CD4-positive, alpha-beta T cell (primary cell): ENCODE measurements around the gene SMIM38. TPM values are rescaled to one million over a fixed set of nuclear protein-coding genes. Genes with fewer than 3 reads are reported as not detected.

ENCODE experiments used
- ATAC-seq: fragments of 200-7000 bp; cut with Tn5 transposase; one replicate; pipeline ENCODE4 v1.10.0; 2022; ENCODE audit warnings: mild to moderate bottlenecking; ENCODE audit not compliant: poor library complexity
- CTCF ChIA-PET: fragments of 350-600 bp; sonication (Branson Sonifier 250); formaldehyde crosslinking; loops from one replicate; lab custom pipeline; 2021; ENCODE audit warnings: antibody characterized with exemption, inconsistent platforms; lab: Charles Lee
- POLR2A ChIA-PET: fragments of 350-600 bp; sonication (Branson Sonifier 250); formaldehyde crosslinking; loops from one replicate; lab custom pipeline; 2021; ENCODE audit warnings: antibody characterized with exemption, inconsistent platforms; lab: Charles Lee
- DNase-seq, 14 experiments: peaks; one replicate each; pipeline ENCODE4 v3.0.0-alpha.2; 2013 to 2020; ENCODE audit warnings: mixed read lengths in 2 of 14
- H3K27ac ChIP-seq, 2 donors: one replicate each; pipeline versions ENCODE4 v1.5.1 to v1.7.0; 2013; ENCODE audit warnings: low read length in 2 of 2, low read depth in 1 of 2, mild to moderate bottlenecking in 1 of 2
- H3K27me3 ChIP-seq, 2 experiments: 1 replicate in 1 of 2; 2 replicates in 1 of 2; pipeline versions ENCODE4 v1.6.1 to v1.7.0; 2013; ENCODE audit warnings: low read length in 2 of 2, control low read depth in 1 of 2, mild to moderate bottlenecking in 1 of 2, moderate library complexity in 1 of 2; ENCODE audit not compliant: insufficient read depth in 2 of 2, control insufficient read depth in 1 of 2
- H3K36me3 ChIP-seq: one replicate; pipeline ENCODE4 v1.6.1; 2013; ENCODE audit warnings: low read length, control low read depth; ENCODE audit not compliant: insufficient read depth
- H3K4me1 ChIP-seq: one replicate; pipeline ENCODE4 v1.6.1; 2013; ENCODE audit warnings: low read length, control low read depth; ENCODE audit not compliant: insufficient read depth
- H3K4me3 ChIP-seq: one replicate; pipeline ENCODE4 v1.5.1; 2013; ENCODE audit warnings: mild to moderate bottlenecking, low read length, moderate library complexity
- H3K9me3 ChIP-seq, 2 experiments: 1 replicate in 1 of 2; 2 replicates in 1 of 2; pipeline versions ENCODE4 v1.6.1 to v1.7.0; 2013; ENCODE audit warnings: low read length in 2 of 2, mild to moderate bottlenecking in 2 of 2, control low read depth in 1 of 2, moderate library complexity in 1 of 2; ENCODE audit not compliant: control insufficient read depth in 1 of 2, insufficient read depth in 1 of 2
- H3K27ac Mint-ChIP-seq: one replicate; pipeline ENCODE4 v1.8.0; 2020; ENCODE audit warnings: mixed read lengths
- H3K27me3 Mint-ChIP-seq: one replicate; pipeline ENCODE4 v1.8.0; 2021; ENCODE audit warnings: mixed read lengths
- H3K36me3 Mint-ChIP-seq: one replicate; pipeline ENCODE4 v1.8.0; 2021; ENCODE audit warnings: low read depth, mixed read lengths
- H3K4me1 Mint-ChIP-seq: one replicate; pipeline ENCODE4 v1.8.0; 2021; ENCODE audit warnings: low read depth, mixed read lengths
- H3K4me3 Mint-ChIP-seq: one replicate; pipeline ENCODE4 v1.8.0; 2020; ENCODE audit warnings: mild to moderate bottlenecking, mixed read lengths
- H3K9me3 Mint-ChIP-seq: one replicate; pipeline ENCODE4 v1.8.0; 2020; ENCODE audit warnings: mixed read lengths
- intact Hi-C, 2 experiments: fragments of 100-400 bp; cut with DNase I in 1 of 2; cut with micrococcal nuclease in 1 of 2; formaldehyde crosslinking; loops; one replicate each; pipeline versions ENCODE4 v1.15.1 to v1.9.0; 2023 to 2025; cut with DNase I, micrococcal nuclease
- total RNA-seq, 174 experiments: library from RNA in 2 of 174; stranded (reverse) in 2 of 174; gene quantifications; one replicate each; pipeline ENCODE4 v1.2.3 and lab custom pipeline; 2021 to 2026
- TF ChIP-seq, protein P1 (sequence below): fragments of 200-600 bp; IDR thresholded peaks from one replicate; pipeline ENCODE4 v1.8.0; 2022; ENCODE audit warnings: antibody characterized with exemption, mild to moderate bottlenecking

The SMIM38 gene
- total RNA-seq, 2 experiments from 2014 or later: 0.08 to 0.30 TPM

GRCh38 chr11:69180726-69181125 lies 25.0 kb downstream of the SMIM38 start:
- ChIA-PET CTCF (no interaction called here), POLR2A (no interaction called here)
- TF ChIP-seq, protein P1, sequence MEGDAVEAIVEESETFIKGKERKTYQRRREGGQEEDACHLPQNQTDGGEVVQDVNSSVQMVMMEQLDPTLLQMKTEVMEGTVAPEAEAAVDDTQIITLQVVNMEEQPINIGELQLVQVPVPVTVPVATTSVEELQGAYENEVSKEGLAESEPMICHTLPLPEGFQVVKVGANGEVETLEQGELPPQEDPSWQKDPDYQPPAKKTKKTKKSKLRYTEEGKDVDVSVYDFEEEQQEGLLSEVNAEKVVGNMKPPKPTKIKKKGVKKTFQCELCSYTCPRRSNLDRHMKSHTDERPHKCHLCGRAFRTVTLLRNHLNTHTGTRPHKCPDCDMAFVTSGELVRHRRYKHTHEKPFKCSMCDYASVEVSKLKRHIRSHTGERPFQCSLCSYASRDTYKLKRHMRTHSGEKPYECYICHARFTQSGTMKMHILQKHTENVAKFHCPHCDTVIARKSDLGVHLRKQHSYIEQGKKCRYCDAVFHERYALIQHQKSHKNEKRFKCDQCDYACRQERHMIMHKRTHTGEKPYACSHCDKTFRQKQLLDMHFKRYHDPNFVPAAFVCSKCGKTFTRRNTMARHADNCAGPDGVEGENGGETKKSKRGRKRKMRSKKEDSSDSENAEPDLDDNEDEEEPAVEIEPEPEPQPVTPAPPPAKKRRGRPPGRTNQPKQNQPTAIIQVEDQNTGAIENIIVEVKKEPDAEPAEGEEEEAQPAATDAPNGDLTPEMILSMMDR: no peak
- Histone ChIP-seq H3K9me3 (peaks cover 0 to 22% of the 10 kb centered on the region in 2 experiments), H3K4me3 (no peak overlapping the region), H3K27me3 (no peaks in the 10 kb centered on the region), H3K36me3 (no peaks in the 10 kb centered on the region), H3K4me1 (no peaks in the 10 kb centered on the region), H3K27ac (no peak overlapping the region)
- DNase-seq (no peak), ATAC-seq (no peak)
- H3K9me3 Mint-ChIP-seq: peaks cover 2% of the 10 kb centered on the region
- intact Hi-C loops: no loop called here
- no peaks in the 10 kb centered on the region for H3K36me3 Mint-ChIP-seq
- H3K27me3 Mint-ChIP-seq: no peaks in the 10 kb centered on the region
- no peaks in the 10 kb centered on the region for H3K4me1 Mint-ChIP-seq
- H3K4me3 Mint-ChIP-seq: no peak overlapping the region
- no peak overlapping the region for H3K27ac Mint-ChIP-seq

DNA sequence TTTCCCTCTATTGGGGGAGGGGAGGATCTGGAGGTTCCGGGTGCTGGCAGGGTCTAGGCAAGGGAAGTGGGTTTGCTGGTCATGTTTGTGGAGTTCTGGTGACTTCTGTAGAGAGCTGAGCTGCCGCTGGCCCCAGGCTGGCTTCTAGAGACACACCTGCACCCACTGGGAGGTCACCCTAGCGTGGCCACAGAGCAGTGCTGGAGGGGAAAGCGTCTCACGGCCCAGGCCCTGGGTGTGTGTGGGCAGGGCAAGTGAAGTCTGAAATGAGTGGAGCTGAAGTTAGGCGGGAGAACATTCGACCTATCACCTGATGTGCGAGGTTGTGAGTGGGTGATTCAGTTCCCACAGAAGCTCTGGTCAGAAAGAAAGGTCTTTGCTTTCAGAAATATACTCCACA lies 27.9 kb downstream of the SMIM38 start:
- Mint-ChIP-seq H3K4me3 (no peak overlapping the region), H3K27ac (no peak overlapping the region), H3K27me3 (peaks cover 4% of the 10 kb centered on the region), H3K36me3 (no peaks in the 10 kb centered on the region), H3K4me1 (no peaks in the 10 kb centered on the region), H3K9me3 (peaks cover 2% of the 10 kb centered on the region)
- no peaks in the 10 kb centered on the region for H3K36me3 ChIP-seq
- ChIA-PET CTCF (no interaction called here), POLR2A (no interaction called here)
- ATAC-seq (no peak), DNase-seq (no peak)
- no peak overlapping the region for H3K27ac ChIP-seq
- no peak overlapping the region for H3K4me3 ChIP-seq
- no peaks in the 10 kb centered on the region for H3K4me1 ChIP-seq
- intact Hi-C loops: no loop called here
- H3K27me3 ChIP-seq: no peaks in the 10 kb centered on the region
- TF ChIP-seq, protein P1: no peak
- peaks cover 0 to 37% of the 10 kb centered on the region in 2 experiments for H3K9me3 ChIP-seq

- DNase-seq: no peak
- no peaks in the 10 kb centered on the region for H3K36me3 Mint-ChIP-seq
- POLR2A ChIA-PET: no interaction called here
Observed at GRCh38 chr11:69186316-69187260, 30.9 kb downstream of the SMIM38 start.

More at GRCh38 chr11:69186316-69187260, 30.9 kb downstream of the SMIM38 start:
- no peaks in the 10 kb centered on the region for H3K27me3 ChIP-seq
- Mint-ChIP-seq H3K27ac (no peak overlapping the region), H3K9me3 (peaks cover 7% of the 10 kb centered on the region), H3K4me1 (no peaks in the 10 kb centered on the region), H3K4me3 (no peak overlapping the region), H3K27me3 (peaks cover 4% of the 10 kb centered on the region)
- CTCF ChIA-PET: no interaction called here
- H3K27ac ChIP-seq: no peak overlapping the region
- peaks cover 0 to 22% of the 10 kb centered on the region in 2 experiments for H3K9me3 ChIP-seq
- no peaks in the 10 kb centered on the region for H3K36me3 ChIP-seq
- intact Hi-C loops: no loop called here
- TF ChIP-seq, protein P1: no peak
- H3K4me1 ChIP-seq: no peaks in the 10 kb centered on the region
- no peak for ATAC-seq
- no peak overlapping the region for H3K4me3 ChIP-seq
